NT2/D1 (cell line): ENCODE data around the gene FRS2.

ENCODE experiments used
- SUZ12 ChIP-seq: IDR thresholded peaks from 2 replicates; pipeline ENCODE4 v1.6.1; 2011; ENCODE audit not compliant: insufficient read length, insufficient read depth; ENCODE audit errors: extremely low read depth
- YY1 ChIP-seq: IDR thresholded peaks from 2 replicates; pipeline ENCODE4 v1.6.1; 2011; ENCODE audit not compliant: insufficient read length, insufficient read depth
- ZNF274 ChIP-seq: IDR thresholded peaks from 2 replicates; pipeline ENCODE4 v1.6.1; 2011; ENCODE audit warnings: mild to moderate bottlenecking, low read depth, low read length

- TF ChIP-seq ZNF274 (no peak), SUZ12 (no peak), YY1 (no peak)
These were observed 86.2 kb downstream of the FRS2 start for GRCh38 chr12:69556383-69556782.
